Hepatocyte (in vitro differentiated cells): ENCODE data around the gene RANGAP1.

Experiments used
- EZH2phosphoT487 ChIP-seq: fragments of 200-600 bp; sonication (generic); IDR thresholded peaks from one replicate; pipeline ENCODE4 v1.6.1; 2018; ENCODE audit warnings: antibody characterized with exemption, mild to moderate bottlenecking, low read depth, moderate library complexity; ENCODE audit not compliant: unreplicated experiment, severe bottlenecking
- TF ChIP-seq, protein P1 (sequence below): fragments of 200-600 bp; sonication (generic); IDR thresholded peaks from 2 replicates; pipeline ENCODE4 v1.5.1; 2016; ENCODE audit warnings: antibody characterized with exemption, mild to moderate bottlenecking; ENCODE audit not compliant: poor library complexity

DNA sequence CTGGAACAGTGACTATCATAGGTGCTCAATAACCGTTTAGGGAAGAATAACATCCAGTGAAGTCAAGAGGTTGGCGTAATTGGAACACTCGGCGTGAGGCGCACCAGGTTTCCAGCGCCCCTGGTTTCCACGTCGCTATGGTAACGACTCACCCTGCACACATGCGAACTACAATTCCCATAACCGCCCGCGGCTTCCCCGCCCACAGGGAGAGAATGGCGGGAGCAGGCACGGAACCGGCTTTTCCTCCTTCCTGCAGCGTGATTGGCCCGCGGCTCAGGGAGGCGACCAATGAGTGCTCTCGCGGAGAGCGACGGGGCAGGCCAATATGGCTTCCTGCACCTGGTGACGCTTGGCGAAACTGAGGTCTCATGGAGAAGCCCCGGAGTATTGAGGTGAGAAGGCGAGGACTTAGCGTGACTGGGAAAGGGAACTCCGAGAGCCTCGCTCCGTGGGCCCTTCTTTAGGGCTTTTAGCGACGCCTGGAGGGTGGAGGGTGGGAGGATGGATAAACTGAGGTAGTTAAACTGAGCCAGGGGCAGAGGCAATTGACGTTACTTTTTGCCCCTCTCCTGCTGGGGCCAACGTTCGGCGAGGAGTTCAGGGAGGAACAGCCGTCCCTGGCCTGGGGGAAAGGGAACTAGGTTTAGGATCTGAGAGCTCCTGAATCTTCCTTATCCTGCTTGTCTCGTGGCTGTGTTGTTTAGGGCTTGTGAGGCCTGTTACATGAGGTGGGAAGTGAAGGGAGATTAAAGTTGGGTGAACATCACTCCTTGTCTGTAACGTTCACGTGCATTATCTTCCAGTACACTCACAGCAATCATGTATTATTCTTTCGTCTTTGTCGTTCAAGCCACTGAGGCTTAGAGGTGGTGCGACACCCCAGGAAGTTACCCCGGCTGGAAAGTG, 80.7 kb downstream of the RANGAP1 start, which contains the start of gene L3MBTL2:
- TF ChIP-seq, protein P1, sequence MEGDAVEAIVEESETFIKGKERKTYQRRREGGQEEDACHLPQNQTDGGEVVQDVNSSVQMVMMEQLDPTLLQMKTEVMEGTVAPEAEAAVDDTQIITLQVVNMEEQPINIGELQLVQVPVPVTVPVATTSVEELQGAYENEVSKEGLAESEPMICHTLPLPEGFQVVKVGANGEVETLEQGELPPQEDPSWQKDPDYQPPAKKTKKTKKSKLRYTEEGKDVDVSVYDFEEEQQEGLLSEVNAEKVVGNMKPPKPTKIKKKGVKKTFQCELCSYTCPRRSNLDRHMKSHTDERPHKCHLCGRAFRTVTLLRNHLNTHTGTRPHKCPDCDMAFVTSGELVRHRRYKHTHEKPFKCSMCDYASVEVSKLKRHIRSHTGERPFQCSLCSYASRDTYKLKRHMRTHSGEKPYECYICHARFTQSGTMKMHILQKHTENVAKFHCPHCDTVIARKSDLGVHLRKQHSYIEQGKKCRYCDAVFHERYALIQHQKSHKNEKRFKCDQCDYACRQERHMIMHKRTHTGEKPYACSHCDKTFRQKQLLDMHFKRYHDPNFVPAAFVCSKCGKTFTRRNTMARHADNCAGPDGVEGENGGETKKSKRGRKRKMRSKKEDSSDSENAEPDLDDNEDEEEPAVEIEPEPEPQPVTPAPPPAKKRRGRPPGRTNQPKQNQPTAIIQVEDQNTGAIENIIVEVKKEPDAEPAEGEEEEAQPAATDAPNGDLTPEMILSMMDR = no peak
- TF ChIP-seq EZH2phosphoT487 = no peak
